Peyer's patch (tissue), 4 donors: ENCODE data around the gene FXYD7.

Experiments
- POLR2A ChIP-seq, 2 donors: fragments of 450-650 bp; IDR thresholded peaks; one replicate each; pipeline ENCODE4 v1.5.1; 2017; ENCODE audit warnings: antibody characterized with exemption in 2 of 2, mild to moderate bottlenecking in 2 of 2, moderate library complexity in 2 of 2
- TF ChIP-seq, protein P1 (sequence below), 6 experiments: fragments of 450-650 bp in 4 of 6; fragments of 200-600 bp in 2 of 6; sonication (generic) in 1 of 6; IDR thresholded peaks; one replicate each; pipeline ENCODE4 v1.5.1; 2017 to 2019; ENCODE audit warnings: antibody characterized with exemption in 6 of 6, mild to moderate bottlenecking in 3 of 6, moderate library complexity in 1 of 6

DNA sequence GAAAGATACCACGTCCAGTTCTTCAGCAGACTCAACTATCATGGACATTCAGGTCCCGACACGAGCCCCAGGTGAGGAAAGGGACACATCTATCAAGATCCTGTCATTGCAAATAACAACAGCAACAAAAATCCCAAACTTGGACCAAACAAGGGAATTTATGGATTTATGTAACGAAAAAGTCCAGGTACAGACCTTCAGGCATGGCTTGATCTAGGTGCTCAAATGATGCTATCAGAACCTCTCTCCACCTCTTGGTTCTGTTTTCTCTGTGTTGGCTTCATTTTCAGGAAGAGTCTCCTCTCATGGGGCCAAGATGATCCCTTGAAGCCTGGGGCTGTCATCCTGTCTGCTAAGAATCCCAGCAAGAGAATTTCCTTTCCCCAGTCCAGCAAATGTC is 14.4 kb downstream of the FXYD7 start:
- TF ChIP-seq, protein P1, sequence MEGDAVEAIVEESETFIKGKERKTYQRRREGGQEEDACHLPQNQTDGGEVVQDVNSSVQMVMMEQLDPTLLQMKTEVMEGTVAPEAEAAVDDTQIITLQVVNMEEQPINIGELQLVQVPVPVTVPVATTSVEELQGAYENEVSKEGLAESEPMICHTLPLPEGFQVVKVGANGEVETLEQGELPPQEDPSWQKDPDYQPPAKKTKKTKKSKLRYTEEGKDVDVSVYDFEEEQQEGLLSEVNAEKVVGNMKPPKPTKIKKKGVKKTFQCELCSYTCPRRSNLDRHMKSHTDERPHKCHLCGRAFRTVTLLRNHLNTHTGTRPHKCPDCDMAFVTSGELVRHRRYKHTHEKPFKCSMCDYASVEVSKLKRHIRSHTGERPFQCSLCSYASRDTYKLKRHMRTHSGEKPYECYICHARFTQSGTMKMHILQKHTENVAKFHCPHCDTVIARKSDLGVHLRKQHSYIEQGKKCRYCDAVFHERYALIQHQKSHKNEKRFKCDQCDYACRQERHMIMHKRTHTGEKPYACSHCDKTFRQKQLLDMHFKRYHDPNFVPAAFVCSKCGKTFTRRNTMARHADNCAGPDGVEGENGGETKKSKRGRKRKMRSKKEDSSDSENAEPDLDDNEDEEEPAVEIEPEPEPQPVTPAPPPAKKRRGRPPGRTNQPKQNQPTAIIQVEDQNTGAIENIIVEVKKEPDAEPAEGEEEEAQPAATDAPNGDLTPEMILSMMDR (IDR thresholded peaks at IDR 0.05): no peak
- no peak for TF ChIP-seq POLR2A (IDR thresholded peaks at IDR 0.05)
